Measurements from ENCODE around the gene CDC20B.
"Not testable (repeated sequence)": the region's sequence is repeated elsewhere in the genome, so short reads cannot be mapped to it uniquely, and the experiment has no call there.

Gene CDC20B

DNA sequence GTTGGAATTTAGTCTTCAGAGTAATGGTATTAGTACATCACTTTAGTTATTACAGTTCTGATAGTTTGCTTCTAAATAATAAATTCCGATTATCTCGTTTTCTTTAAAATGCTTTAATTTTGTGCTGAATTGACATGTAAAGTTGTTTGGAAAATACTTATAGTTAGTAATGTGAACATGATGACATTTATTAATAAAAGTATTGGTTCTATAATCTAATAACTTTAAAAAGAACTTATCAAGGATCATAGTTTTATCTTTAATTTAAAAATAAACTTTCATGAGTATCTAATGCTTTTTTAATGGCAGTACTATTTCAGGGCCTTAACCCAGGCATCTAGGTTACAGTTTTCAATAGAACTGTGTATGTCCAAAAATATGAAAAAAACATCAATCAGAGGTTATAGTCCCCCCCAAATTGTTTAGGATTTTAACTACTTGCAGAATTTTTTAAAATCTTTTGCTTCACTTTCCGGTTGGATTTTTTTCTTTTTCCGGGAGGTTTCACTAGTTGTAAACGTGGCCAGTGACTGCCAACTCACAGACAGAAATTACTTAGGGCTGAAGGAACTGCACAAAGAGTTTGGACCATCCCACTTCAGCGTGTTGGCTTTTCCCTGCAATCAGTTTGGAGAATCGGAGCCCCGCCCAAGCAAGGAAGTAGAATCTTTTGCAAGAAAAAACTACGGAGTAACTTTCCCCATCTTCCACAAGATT, 12.3 kb downstream of the CDC20B start:
- no peak for DNase-seq

DNA sequence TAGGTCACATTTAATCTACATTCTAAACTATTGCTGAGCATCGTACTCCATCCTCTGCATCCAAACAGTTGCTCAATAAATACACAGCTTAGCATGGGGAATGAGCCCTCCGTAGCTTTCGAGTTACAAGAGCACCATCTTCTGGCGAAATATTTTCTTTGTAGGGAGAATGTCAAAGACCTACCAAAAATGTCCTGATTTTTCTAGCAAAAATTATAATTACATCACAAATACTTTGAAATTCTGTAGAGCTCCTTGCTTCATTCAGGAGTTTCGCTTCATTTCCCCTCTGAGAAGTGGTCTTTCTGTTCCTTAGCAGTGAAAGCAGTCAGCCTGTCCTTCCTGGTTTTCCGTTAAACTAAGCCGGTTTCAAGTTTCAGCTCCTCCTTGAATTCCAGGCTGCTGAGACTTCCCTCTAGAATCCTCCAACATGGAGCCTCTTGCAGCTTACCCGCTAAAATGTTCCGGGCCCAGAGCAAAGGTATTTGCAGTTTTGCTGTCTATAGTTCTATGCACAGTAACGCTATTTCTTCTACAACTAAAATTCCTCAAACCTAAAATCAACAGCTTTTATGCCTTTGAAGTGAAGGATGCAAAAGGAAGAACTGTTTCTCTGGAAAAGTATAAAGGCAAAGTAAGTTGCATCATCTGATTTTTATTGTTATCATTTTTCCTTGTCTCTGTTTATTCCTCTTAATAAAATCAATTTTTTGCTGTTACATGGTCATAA, 13.0 kb downstream of the CDC20B start, which contains the start of gene GPX8:
Gene GPX8, plus strand, starts transcription at position 409 of the 730 bp plus-strand sequence. Its CDS starts 22 bp downstream, at position 431.
- DNase-seq = peak; percentile 75

DNA sequence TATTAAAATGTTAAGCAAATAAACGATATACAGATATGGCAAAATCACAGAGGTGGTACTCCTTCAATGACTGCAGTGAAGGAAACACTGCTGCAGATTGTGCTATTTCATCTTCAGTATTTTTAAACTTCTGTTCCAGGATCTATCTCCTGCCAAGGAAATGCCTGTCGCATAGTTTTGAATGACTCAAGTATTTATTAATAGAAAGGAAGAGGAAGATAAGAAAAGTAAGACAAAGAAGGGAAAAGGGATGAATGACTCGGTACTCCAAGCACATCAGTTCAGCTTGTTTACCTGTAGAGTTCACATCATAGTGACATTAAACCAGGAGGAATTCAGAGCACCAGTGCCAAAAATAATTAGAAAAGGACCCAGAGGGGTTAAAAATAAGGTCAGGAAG, 18.1 kb downstream of the CDC20B start:
- DNase-seq = no peak

DNA sequence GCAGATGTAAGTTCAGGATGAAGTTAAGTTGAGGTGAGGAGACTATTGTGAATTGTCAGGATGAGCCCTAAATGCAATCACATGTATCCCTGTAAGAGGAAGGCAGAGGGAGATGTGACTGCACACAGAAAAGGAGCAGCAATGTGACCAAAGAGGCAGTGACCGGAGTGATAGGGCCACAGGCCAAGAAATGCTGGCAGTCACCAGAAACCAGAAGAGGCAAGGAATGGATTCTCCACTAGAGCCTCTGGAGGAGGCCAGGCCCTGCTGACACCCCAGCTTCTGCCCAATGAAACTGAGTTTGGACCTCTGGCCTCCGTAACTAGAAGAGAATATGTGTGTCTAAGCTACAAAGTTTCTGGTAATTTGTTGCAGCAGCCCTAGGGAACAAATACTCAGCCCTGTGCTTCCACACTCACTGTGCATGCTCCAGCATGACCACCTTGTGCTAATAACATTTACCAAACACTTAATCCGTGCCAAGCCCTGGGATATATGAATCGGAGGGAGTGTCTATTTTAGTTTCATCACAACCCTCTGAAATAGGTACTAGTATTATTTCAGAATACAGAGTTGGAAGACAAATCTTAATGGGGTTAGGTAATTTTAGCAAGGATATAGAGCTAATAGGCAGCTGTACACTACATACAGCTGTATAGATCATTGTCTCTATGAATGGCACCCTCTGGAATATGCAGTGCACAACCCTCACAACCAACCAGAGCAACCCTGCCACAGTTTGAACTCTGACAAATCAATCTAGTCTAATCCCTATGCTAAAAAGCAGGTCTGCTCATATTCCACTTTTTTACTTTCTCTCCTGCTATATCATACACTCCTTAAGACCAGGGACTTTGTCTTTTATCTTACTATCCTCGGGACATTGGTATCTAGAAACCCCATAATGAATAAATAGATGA, 20.8 kb downstream of the CDC20B start:
- no peak for DNase-seq

DNA sequence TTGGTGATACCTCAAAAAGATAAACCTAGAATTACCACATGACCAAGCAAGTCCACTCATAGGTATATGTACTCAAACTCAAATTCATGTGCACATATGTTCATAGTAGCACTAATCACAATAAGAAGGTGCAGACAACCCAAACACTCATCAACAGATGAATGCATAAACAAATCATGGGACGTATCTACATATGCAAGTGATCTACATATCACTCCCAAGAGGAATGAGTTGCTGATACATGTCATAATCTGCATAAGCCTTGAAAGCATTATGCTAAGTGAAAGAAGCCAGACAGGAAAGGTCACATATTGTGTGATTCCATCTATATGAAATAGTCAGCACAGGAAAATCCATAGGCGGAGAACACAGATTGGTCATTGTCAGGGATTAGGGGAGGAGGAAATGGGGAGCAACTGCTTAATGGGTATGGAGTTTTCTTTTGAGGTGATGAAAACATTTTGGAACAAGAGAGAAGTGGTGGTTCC, 23.6 kb downstream of the CDC20B start:
- DNase-seq = no peak

DNA sequence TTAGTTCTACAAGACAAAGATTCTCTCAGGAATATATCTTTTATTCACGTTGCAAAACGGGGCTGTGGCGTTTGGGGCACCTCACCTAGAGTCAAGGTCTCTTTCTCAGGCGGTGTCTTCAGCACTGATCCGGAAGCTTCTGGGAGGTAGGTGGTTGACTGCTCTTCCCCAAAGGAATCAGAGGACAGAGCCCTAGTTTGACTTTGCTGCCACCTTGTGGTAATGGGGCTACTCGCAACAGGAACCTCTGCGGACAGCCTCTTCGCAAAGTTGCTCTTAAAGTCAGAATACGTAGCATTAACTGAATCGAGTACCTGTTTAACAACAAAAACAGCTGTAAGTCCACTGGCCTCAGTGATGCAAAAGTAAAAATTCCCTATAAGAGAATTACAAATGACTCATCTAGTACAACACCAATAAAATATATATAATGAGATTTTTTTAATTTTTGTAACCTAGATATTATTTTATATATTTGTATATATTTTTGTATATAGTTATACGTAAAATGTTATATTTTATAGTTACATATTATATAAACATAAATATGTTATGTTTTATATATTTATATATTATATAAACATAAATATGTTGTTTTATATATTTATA, 26.3 kb downstream of the CDC20B start:
- DNase-seq = peak; percentile 84

DNA sequence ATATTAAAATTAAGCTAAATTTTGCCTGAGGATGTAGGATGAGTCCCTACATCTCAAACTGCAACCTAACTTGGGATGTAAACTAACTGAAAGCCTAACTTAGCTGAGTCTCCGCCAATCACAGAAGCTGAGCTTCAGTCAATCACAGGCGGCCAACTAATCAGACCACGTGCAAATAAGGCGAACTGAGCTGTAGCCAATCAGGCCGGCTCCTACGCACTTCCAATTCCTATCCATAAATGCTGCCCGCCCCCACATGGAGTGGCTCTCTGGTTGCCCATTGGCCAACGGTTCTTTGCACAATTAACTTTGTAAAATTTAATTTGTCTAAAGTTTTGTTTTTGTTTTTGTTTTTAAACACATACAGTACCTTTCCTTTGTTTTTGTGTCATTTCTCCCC, 26.9 kb downstream of the CDC20B start:
- no peak for DNase-seq

DNA sequence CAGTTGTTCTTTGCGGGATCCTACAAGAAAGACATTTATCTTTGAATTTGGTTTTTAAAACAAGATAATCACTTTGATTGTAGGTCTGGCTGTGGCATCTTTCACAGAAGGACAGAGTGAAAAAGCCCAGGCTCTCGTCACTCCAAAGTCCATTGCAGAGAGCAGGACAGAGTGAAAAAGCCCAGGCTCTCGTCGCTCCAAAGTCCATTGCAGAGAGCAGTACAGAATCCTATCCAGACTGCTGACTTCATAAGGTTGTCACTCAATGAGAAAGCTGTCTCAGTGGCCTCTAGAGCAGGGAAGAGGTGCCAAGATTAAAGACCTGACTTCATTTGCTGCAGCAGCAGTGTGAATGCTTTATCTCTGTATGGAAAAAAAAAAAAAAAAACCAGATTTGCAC, 29.4 kb downstream of the CDC20B start:
- no peak for DNase-seq

DNA sequence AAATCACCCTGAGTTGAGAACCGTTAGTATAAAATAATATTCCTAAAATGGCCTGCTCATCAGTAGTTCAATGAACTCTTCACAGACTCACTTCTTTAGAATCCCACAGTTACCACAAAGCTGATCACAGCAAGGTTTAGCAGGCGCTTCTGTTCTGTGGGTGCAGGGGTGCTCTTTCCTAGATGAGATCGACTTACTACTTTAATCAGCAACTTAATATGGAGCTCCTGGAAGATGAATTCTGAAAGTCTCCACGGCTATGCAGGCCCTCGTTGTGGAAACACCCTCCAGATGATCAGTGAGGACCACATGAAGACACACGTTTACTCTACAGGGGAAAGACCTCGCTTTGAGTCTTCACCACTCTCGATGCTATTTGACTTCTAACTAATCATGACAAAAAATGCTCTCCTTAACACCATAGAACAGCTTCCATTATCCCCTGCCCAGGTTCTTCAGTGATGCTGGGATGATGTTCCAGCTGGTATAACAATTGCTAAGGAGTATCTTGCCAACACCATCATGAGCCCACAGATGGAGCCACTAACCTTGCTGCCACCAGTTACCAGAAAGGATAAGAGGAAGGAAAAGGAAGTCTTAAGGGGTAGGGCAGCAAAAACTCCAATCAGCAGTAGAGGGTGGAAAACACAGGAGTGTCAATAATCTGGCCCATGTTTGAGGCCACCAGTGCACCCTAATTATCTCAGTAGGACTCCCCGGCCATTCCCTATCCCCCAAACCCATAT, 30.9 kb downstream of the CDC20B start:
- DNase-seq = no peak

DNA sequence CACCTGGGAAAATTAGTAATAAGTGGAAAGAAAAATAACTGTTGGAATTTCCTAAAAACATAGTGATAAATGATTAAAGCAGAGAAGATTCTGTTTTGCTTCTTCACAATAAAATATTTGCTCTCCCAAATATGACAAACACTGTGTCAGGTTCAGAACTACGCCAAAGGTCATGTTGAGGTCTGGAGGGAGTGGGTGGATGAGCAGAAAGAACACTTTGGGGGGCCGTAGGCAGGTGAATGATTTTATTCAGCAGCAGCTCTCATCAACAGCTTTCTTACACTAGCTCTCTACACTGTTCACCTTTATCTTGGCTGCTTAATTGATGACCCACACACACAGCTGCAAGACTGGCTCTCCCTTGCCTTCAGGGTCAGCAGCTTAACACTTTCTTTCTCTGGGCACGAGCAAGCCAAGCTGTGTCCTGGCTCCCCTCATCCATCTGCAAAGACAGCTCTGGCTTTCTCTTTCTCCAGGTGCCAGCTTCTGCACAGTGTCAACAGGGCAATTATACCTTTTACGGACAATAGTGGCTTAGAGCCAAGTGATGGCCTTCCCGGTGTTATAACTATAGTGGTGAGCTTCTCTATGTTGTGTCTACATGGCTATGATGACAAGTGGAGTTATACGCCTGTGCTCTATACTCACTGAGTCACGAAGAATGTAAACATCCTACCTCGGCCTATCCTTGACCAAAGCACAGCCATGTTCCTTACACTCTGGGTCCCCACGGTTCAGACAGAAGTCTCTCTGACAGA, 31.9 kb downstream of the CDC20B start:
- peak; percentile 49 for DNase-seq

DNA sequence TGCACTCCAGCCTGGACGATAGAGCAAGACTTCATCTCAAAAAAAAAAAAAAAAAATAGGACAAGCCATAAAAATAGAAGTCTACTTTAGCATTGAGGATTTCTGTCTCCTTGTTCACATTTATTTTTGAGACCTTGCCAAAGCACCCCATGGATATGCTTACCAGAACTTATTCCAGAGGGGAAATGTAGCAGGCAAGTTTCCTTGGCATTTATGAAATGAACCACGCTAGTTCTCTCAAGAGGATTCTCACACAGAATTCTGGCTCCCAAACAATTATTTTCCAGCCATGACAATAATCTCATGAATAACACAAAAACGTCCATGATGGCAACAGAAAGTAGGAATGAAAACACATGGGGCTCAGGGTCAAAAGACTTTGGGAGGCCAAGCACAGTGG, 36.5 kb downstream of the CDC20B start:
- DNase-seq = no peak

DNA sequence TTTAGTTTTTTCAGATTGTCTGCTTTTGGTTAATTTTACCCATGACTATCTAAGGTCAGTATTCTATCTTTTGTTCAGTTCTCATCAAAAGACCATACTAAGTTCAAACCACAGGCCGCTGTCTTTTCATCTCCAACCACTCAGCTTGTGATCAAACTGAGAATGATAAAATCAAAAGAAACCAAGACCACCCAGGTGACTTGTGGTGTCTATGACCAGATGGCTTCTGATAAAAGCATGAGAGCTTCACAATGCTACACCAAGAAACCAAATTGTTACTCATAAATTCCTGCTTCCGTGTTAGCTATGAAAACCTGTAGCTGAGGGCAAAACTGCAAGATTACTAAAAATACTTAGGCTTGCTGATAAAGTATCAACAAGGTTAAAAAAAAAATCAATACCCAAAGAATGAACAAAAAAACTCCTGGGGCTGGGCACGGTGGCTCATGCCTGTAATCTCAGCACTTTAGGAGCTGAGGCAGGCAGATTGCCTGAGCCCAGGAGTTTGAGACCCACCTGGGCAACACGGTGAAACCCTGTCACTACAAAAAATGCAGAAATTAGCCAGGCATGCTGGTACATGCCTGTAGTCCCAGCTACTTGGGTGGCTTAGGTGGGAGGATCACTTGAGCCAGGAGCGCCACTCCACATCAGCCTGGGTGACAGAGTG, 38.8 kb downstream of the CDC20B start:
- DNase-seq = no peak

DNA sequence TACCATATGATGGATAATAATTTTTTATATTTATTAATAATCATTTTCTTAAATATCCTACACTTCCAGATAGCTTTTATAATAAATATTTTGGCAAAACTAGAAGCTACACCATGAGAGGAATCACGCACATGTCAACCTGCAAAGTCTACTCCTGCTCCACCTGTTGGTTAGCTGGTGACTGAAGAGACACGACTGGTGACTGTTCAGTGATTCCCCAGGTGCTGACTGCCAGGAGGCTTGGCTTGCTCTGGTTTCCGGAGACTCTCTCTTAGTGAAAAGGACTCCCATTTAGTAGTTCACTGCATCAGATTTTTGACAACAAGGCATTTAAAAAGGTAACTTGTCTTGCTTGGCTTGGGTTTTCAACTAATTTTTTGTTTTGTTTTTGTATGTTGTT, 49.6 kb downstream of the CDC20B start:
- no peak for DNase-seq

DNA sequence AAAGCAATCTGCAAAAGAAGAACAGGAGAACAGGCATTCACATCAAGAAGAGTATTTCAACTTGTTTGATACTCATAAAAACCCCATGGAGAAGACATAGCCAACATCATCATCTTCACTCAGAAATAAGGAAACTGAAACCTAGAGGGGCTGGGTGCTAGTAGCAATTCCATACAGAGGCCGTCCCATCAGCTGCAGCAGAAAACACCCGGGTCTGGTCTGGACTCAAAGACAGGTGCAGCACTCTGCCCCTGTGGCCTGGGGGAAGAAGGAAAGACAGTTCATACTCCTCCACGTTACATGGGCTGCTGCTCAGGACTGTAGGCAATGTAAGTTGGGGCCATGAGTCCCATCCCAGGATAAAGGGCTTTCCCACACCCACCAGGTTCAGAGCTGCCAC, 58.9 kb downstream of the CDC20B start:
- no peak for DNase-seq

DNA sequence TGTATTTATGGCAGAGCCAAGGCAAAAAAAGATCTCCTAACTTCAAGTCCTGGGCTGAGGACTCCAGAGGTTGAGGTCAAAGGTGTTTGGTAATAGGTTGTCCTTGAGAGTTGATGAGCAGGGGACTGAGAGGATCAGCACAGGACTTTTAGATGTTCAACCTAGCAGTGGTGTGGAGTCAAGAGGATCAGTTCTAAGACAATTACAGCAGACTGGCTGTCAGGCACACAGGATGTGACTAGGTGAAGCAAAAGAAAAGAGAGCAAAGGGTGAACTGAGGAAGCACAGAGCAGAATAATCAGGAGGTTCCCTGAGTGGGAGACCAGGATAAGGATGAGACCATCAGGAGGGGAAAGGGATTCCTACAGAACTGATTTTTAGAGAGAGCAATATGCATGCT, 59.6 kb downstream of the CDC20B start:
- DNase-seq = no peak

DNA sequence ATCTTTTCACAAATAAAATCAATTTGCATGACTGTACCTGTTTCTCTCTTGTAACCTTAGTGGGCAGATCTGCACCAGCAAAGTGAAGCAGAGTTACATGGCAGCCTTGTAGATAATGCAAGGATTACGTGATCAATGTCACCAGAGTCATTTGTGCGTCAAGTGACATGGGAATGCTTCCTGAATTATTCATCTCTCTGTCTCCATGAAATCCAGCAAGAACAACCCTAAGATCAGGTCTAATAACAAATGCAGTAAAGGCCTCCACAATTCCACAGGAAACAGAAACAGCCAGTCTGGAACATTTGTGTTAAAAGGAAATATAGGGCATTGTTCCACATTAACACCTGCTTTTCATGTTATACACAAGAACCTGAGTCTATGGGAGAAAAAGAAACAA, 62.8 kb downstream of the CDC20B start:
- DNase-seq = no peak

DNA sequence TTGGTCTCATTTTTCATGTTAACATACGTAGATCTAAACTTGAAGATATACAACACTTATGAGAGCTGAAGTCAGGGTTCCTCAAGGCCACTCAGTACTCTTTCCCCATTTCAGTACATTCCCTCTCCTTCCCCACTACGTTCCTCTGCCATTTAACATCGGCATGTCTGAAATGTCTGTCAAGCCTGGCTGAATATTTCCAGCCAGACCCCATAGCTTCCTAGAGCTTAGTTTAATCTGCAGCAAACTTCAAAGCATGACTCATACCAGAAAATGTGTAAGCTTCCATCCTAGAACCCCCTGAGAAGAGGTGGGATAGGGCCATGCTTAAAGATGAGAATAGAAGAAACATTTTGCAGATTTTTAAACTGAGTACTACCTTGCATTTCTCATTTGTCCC, 64.3 kb downstream of the CDC20B start:
- no peak for DNase-seq

DNA sequence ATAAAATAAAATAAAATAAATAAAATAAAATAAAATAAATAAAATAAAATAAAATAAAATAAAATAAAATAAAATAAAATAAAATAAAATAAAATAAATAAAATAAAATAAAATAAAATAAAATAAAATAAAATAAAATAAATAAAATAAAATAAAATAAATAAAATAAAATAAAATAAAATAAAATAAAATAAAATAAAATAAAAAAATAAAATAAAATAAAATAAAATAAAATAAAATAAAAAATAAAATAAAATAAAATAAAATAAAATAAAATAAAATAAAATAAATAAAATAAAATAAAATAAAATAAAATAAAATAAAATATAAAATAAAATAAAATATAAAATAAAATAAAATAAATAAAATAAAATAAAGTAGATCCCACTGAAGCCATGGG, 67.0 kb downstream of the CDC20B start:
- not testable (repeated sequence) for DNase-seq

DNA sequence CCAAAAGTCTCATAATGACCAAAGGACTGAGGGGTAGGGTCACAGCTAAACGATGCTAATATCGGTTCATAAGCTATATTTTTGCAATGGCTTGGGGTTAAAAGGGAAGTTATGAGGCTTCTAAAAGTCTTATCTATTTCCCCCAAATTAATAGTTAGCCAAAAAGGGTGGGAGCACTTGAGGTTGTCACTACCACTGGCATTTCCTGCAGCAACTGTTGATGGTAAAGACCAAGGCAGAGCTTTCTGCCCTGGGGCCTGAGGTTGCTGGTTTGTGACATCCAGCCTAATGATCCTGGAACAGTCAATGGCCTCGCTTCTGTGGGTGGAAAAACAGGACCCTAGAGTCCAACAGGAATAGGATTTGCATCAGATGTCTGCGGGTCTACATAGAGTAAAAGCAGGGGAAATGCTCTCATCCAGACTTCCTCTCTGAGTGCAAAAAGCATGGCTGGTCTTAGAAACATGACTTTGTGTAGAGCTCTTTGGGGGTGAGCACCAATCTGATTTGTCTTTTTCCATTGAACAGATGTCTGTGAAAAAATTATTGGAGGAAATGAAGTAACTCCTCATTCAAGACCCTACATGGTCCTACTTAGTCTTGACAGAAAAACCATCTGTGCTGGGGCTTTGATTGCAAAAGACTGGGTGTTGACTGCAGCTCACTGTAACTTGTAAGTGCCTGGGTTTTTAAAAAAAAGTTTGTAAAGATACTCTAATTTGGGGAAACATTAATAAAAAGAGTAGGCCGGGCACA, 67.9 kb downstream of the CDC20B start:
- DNase-seq = no peak

All from NCI-H510A treated with DMSO at 0.1 percent for 48 hours (cell line).